ENCODE measurements around the gene CDO1. TPM values are rescaled to one million over a fixed set of nuclear protein-coding genes. Genes with fewer than 3 reads are reported as not detected.

CDO1 gene
- total and polyA plus RNA-seq, 3 donors from 2014 or later = 31.6 to 45.0 (median 41.3) TPM

- intact Hi-C loops (cut with DNase I; ENCODE audit: low total_unique reads) = no loop called here
Measured at GRCh38 chr5:115801152-115801551, 15.3 kb downstream of the CDO1 start.

GRCh38 chr5:115800108-115800507, 16.4 kb downstream of the CDO1 start:
- Histone ChIP-seq H3K4me1 (peaks cover 4% of the 10 kb centered on the region), H3K27me3 (no peaks in the 10 kb centered on the region), H3K36me3 (ENCODE audit: low read depth, missing control alignments) (no peaks in the 10 kb centered on the region), H3K9me3 (no peaks in the 10 kb centered on the region), H3K4me3 (no peak overlapping the region), H3K27ac (no peak overlapping the region)
- intact Hi-C loops (cut with DNase I; ENCODE audit: low total_unique reads) = no loop called here
- WGBS, 2 donors = 84 to 95% methylated on average over 2 of the region's 2 CpGs
- DNase-seq = no peak
- TF ChIP-seq CTCF (IDR thresholded peaks at IDR 0.05) (no peak), POLR2A (IDR thresholded peaks at IDR 0.05) (no peak)

More at GRCh38 chr5:115801152-115801551, 15.3 kb downstream of the CDO1 start:
- Histone ChIP-seq H3K27ac (no peak overlapping the region), H3K9me3 (no peaks in the 10 kb centered on the region), H3K27me3 (no peaks in the 10 kb centered on the region), H3K36me3 (ENCODE audit: low read depth, missing control alignments) (no peaks in the 10 kb centered on the region), H3K4me3 (no peak overlapping the region), H3K4me1 (peaks cover 4% of the 10 kb centered on the region)
- 87 to 95% methylated on average over 2 of the region's 2 CpGs for WGBS, 2 donors
- DNase-seq = no peak
- no peak for TF ChIP-seq POLR2A (IDR thresholded peaks at IDR 0.05)
- no peak for TF ChIP-seq CTCF (IDR thresholded peaks at IDR 0.05)

- H3K9me3 ChIP-seq = no peaks in the 10 kb centered on the region
- no peaks in the 10 kb centered on the region for H3K27me3 ChIP-seq
- no peak overlapping the region for H3K27ac ChIP-seq
- TF ChIP-seq CTCF (IDR thresholded peaks at IDR 0.05) (no peak), POLR2A (IDR thresholded peaks at IDR 0.05) (no peak)
- H3K36me3 ChIP-seq (ENCODE audit: low read depth, missing control alignments) = no peaks in the 10 kb centered on the region
- WGBS, 2 donors = 53 to 65% methylated on average over 2 of the region's 2 CpGs
- intact Hi-C loops (cut with DNase I; ENCODE audit: low total_unique reads) = no loop called here
- peaks cover 4% of the 10 kb centered on the region for H3K4me1 ChIP-seq
- H3K4me3 ChIP-seq = no peak overlapping the region
- no peak for DNase-seq
Measured at GRCh38 chr5:115798252-115798651, 18.2 kb downstream of the CDO1 start.

GRCh38 chr5:115796656-115797055, 19.8 kb downstream of the CDO1 start:
- no peak for DNase-seq
- H3K27me3 ChIP-seq = no peaks in the 10 kb centered on the region
- H3K4me3 ChIP-seq = no peak overlapping the region
- H3K36me3 ChIP-seq (ENCODE audit: low read depth, missing control alignments) = no peaks in the 10 kb centered on the region
- intact Hi-C loops (cut with DNase I; ENCODE audit: low total_unique reads) = no loop called here
- H3K4me1 ChIP-seq = peaks cover 4% of the 10 kb centered on the region
- WGBS, 2 donors = 90 to 94% methylated on average over 3 of the region's 3 CpGs
- no peak for TF ChIP-seq CTCF (IDR thresholded peaks at IDR 0.05)
- no peak for TF ChIP-seq POLR2A (IDR thresholded peaks at IDR 0.05)
- H3K9me3 ChIP-seq = no peaks in the 10 kb centered on the region
- H3K27ac ChIP-seq = no peak overlapping the region

- no peak overlapping the region for H3K4me3 ChIP-seq
- no peak for TF ChIP-seq CTCF (IDR thresholded peaks at IDR 0.05)
- no peak for TF ChIP-seq POLR2A (IDR thresholded peaks at IDR 0.05)
Measured at GRCh38 chr5:115795700-115796099, 20.8 kb downstream of the CDO1 start.

More at GRCh38 chr5:115795700-115796099, 20.8 kb downstream of the CDO1 start:
- no peak for DNase-seq
- WGBS, 2 donors = 82 to 95% methylated on average over 1 of the region's 1 CpG
- Histone ChIP-seq H3K4me1 (peaks cover 4% of the 10 kb centered on the region), H3K27me3 (no peaks in the 10 kb centered on the region), H3K9me3 (no peaks in the 10 kb centered on the region), H3K27ac (no peak overlapping the region), H3K36me3 (ENCODE audit: low read depth, missing control alignments) (no peaks in the 10 kb centered on the region)
- intact Hi-C loops (cut with DNase I; ENCODE audit: low total_unique reads) = no loop called here

Data from testis (tissue), 3 donors.